Measurements from ENCODE around the gene SPOCK1.

Gene SPOCK1

GRCh38 chr5:137190441-137190840 lies 308.7 kb downstream of the SPOCK1 start:
- DNase-seq (ENCODE audit: low read depth): no peak

GRCh38 chr5:137190031-137190430 lies 309.1 kb downstream of the SPOCK1 start:
- no peak for DNase-seq (ENCODE audit: low read depth)

- no peak for DNase-seq (ENCODE audit: low read depth)
Observed at GRCh38 chr5:137188566-137188965, 310.6 kb downstream of the SPOCK1 start.

GRCh38 chr5:137186759-137187461 lies 312.2 kb downstream of the SPOCK1 start:
- no peak for DNase-seq (ENCODE audit: low read depth)

- no peak for DNase-seq (ENCODE audit: low read depth)
Observed at GRCh38 chr5:137185193-137185592, 313.9 kb downstream of the SPOCK1 start.

GRCh38 chr5:137184734-137185133 lies 314.4 kb downstream of the SPOCK1 start:
- DNase-seq (ENCODE audit: low read depth): no peak

- DNase-seq (ENCODE audit: low read depth): no peak
Observed at GRCh38 chr5:137182576-137182975, 316.6 kb downstream of the SPOCK1 start.

- no peak for DNase-seq (ENCODE audit: low read depth)
Observed at GRCh38 chr5:137181667-137182066, 317.5 kb downstream of the SPOCK1 start.

- DNase-seq (ENCODE audit: low read depth): no peak
Observed at GRCh38 chr5:137179203-137179602, 319.9 kb downstream of the SPOCK1 start.

GRCh38 chr5:137176609-137177008 lies 322.5 kb downstream of the SPOCK1 start:
- DNase-seq (ENCODE audit: low read depth): no peak

- DNase-seq (ENCODE audit: low read depth): no peak
Observed at GRCh38 chr5:137176126-137176525, 323.0 kb downstream of the SPOCK1 start.

- DNase-seq (ENCODE audit: low read depth): no peak
Observed at GRCh38 chr5:137174196-137174595, 324.9 kb downstream of the SPOCK1 start.

- DNase-seq (ENCODE audit: low read depth): no peak
Observed at GRCh38 chr5:137172258-137172657, 326.9 kb downstream of the SPOCK1 start.

- DNase-seq (ENCODE audit: low read depth): no peak
Observed at GRCh38 chr5:137167187-137167586, 331.9 kb downstream of the SPOCK1 start.

- no peak for DNase-seq (ENCODE audit: low read depth)
Observed at GRCh38 chr5:137164961-137165360, 334.2 kb downstream of the SPOCK1 start.

GRCh38 chr5:137164536-137164935 lies 334.6 kb downstream of the SPOCK1 start:
- no peak for DNase-seq (ENCODE audit: low read depth)

- DNase-seq (ENCODE audit: low read depth): no peak
Observed at GRCh38 chr5:137158691-137159090, 340.4 kb downstream of the SPOCK1 start.

GRCh38 chr5:137156180-137156579 lies 342.9 kb downstream of the SPOCK1 start:
- DNase-seq (ENCODE audit: low read depth): no peak

- no peak for DNase-seq (ENCODE audit: low read depth)
Observed at GRCh38 chr5:137155261-137156000, 343.7 kb downstream of the SPOCK1 start.

- DNase-seq (ENCODE audit: low read depth): no peak
Observed at GRCh38 chr5:137152616-137153015, 346.5 kb downstream of the SPOCK1 start.

GRCh38 chr5:137148655-137149054 lies 350.5 kb downstream of the SPOCK1 start:
- no peak for DNase-seq (ENCODE audit: low read depth)

GRCh38 chr5:137148159-137148558 lies 351.0 kb downstream of the SPOCK1 start:
- no peak for DNase-seq (ENCODE audit: low read depth)

GRCh38 chr5:137147346-137147745 lies 351.8 kb downstream of the SPOCK1 start:
- no peak for DNase-seq (ENCODE audit: low read depth)

Data from stimulated activated CD8-positive, alpha-beta memory T cell treated with anti-CD3 and anti-CD28 coated beads, Interleukin-12 subunit alpha, Interleukin-12 subunit beta, amount 100 ng/mL, for 1 hour (primary cell).